Prostate gland (tissue), 2 donors: ENCODE results near the gene DRD3. TPM values are rescaled to one million over a fixed set of nuclear protein-coding genes. Genes with fewer than 3 reads are reported as not detected.

Source experiments
- DNase-seq: peaks from one replicate; pipeline ENCODE4 v3.0.0-alpha.2; 2019; ENCODE audit warnings: low spot score
- H3K27ac ChIP-seq, 2 donors: fragments of 200-600 bp; sonication (generic); 2 replicates each; pipeline ENCODE4 v1.5.1; 2017 to 2019
- H3K27me3 ChIP-seq: fragments of 200-600 bp; sonication (generic); replicated peaks from 2 replicates; pipeline ENCODE4 v1.5.1; 2019; ENCODE audit not compliant: insufficient read depth
- H3K36me3 ChIP-seq, 2 donors: fragments of 200-600 bp; sonication (generic); 1 replicate in 1 of 2; 2 replicates in 1 of 2; pipeline versions ENCODE4 v1.5.1 to v1.8.1; 2017 to 2019
- H3K4me1 ChIP-seq: fragments of 200-600 bp; sonication (generic); replicated peaks from 2 replicates; pipeline ENCODE4 v1.5.1; 2019
- H3K4me3 ChIP-seq, 2 donors: fragments of 200-600 bp; sonication (generic); 2 replicates each; pipeline ENCODE4 v1.5.1; 2017 to 2019
- H3K9me3 ChIP-seq: fragments of 200-600 bp; sonication (generic); 2 replicates; pipeline ENCODE4 v1.5.1; 2017
- CTCF ChIP-seq, 4 experiments: fragments of 200-600 bp in 2 of 4; fragments of 450-650 bp in 2 of 4; sonication (generic) in 2 of 4; IDR thresholded peaks; 1 replicate in 3 of 4; 2 replicates in 1 of 4; pipeline ENCODE4 v1.5.1; 2016 to 2019; ENCODE audit warnings: antibody characterized with exemption in 4 of 4, mild to moderate bottlenecking in 2 of 4, moderate library complexity in 2 of 4
- POLR2A ChIP-seq: fragments of 450-650 bp; IDR thresholded peaks from one replicate; pipeline ENCODE4 v1.6.1; 2016; ENCODE audit warnings: antibody characterized with exemption, mild to moderate bottlenecking
- POLR2AphosphoS5 ChIP-seq: sonication (generic); formaldehyde crosslinking; IDR thresholded peaks from one replicate; pipeline ENCODE4 v1.6.1; 2017; ENCODE audit warnings: antibody characterized with exemption
- WGBS: methylation state at CpG from one replicate; pipeline ENCODE4 v1.1.5; 2018; 5-methylcytosine and 5-hydroxymethylcytosine counted together
- intact Hi-C: fragments of 100-400 bp; cut with DNase I; formaldehyde crosslinking; loops from one replicate; pipeline ENCODE4 v1.14.2; 2022
- total RNA-seq, 2 donors: library from RNA; depleted of rRNA; stranded (reverse); fragments of >200 nt; gene quantifications; one replicate each; pipeline ENCODE4 v1.1.0, GENCODE V29; 2016

The DRD3 gene
- total RNA-seq = not detected

DNA sequence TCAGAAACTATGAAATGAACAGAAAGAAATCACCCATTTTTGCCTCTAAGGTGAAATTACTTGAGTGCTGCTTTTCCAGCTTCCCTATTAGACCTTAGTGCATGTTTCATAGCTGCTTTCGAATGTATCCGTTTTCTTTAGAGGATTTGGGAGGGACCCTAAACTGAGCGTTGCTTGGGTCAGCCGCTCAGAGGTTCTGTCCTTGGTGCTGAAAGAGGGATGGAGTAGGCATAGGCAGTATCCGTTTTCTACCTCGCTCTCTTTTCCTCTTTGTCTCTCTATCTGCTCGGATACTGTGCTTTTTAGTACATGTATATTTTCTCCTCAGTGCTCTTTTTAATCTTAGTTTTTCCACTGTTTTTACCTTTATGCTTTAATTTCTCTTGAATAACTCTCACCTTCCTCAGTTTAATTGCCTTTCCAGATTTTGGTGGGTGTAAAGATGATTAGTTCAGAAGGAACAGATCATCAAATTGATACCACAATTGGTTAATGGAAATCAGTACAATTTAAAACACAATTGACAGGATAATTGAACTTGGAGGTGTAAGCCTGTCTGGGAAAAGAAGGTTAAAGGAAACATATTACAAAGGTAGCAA lies at the start of gene DRD3:
Gene DRD3, minus strand, starts transcription at position 283 of the 599 bp plus-strand sequence. CDS start 7,060 bp downstream, outside the sequence.
- 5% methylated on average over 7 of the region's 7 CpGs for WGBS
- no peak for DNase-seq
- TF ChIP-seq POLR2A = no peak
- no peak for TF ChIP-seq CTCF (IDR thresholded peaks at IDR 0.05)
- TF ChIP-seq POLR2AphosphoS5 = no peak
- no peaks in the 10 kb centered on the region for H3K4me1 ChIP-seq
- H3K9me3 ChIP-seq = no peaks in the 10 kb centered on the region
- H3K36me3 ChIP-seq = no peaks in the 10 kb centered on the region
- no peaks in the 10 kb centered on the region for H3K27me3 ChIP-seq
- H3K4me3 ChIP-seq = no peak within 1 kb of the TSS
- intact Hi-C loops = no loop called here
- H3K27ac ChIP-seq = no peak within 1 kb of the TSS

DNA sequence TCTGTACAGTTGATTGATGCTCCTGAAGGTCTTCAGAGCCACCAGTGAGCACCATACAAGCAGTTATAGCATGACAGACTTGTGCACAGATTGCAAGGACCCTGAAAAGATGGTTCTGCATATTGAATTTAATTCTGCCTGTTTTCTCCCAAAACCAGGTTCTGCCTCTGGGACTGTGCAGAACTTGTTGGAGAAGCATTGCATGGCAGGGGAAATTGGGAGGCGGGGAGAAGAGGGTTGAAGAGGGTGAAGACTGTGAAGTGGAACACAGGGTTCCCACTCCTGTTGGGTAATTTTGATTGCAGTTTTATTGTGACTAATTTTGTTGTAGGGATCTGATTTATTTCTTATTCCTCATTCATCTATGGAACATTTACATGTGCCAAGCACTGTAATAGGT lies 48.2 kb upstream of the DRD3 start:
- TF ChIP-seq POLR2AphosphoS5 = no peak
- TF ChIP-seq POLR2A = no peak
- TF ChIP-seq CTCF (IDR thresholded peaks at IDR 0.05) = no peak
- Histone ChIP-seq H3K4me3 (no peak overlapping the region), H3K27ac (no peak overlapping the region), H3K36me3 (no peaks in the 10 kb centered on the region), H3K4me1 (no peaks in the 10 kb centered on the region), H3K27me3 (no peaks in the 10 kb centered on the region), H3K9me3 (no peaks in the 10 kb centered on the region)
- intact Hi-C loops = no loop called here
- 100% methylated on average over 1 of the region's 1 CpG for WGBS
- DNase-seq = no peak

DNA sequence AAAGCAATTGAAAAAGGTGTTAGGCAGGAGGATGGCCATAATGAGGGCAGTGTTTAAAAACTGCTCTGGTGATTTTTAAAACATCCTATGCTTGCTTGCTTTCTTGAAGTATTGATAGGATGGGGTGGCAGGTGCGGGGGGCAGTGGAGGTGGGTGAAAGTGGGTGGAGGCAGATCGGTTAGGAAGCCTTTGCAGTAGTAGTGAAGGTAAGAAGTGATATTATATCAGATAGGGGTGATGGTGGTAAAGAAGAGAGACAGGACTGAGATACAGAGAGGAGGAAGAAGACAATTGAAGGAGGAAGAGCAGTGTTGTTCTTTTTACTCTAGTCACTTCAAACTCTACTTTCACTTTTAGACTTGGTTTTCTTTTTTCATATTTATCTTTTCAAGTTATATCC lies 47.5 kb upstream of the DRD3 start:
- Histone ChIP-seq H3K27ac (no peak overlapping the region), H3K4me1 (no peaks in the 10 kb centered on the region), H3K4me3 (no peak overlapping the region), H3K36me3 (no peaks in the 10 kb centered on the region), H3K27me3 (no peaks in the 10 kb centered on the region), H3K9me3 (no peaks in the 10 kb centered on the region)
- no peak for TF ChIP-seq POLR2AphosphoS5
- TF ChIP-seq CTCF (IDR thresholded peaks at IDR 0.05) = no peak
- no peak for TF ChIP-seq POLR2A
- 93% methylated on average over 2 of the region's 2 CpGs for WGBS
- DNase-seq = no peak
- intact Hi-C loops = no loop called here

- WGBS = 85% methylated on average over 3 of the region's 3 CpGs
- no peak overlapping the region for H3K27ac ChIP-seq
- intact Hi-C loops = no loop called here
Observed at GRCh38 chr3:114223143-114223542, 44.3 kb upstream of the DRD3 start.

More at GRCh38 chr3:114223143-114223542, 44.3 kb upstream of the DRD3 start:
- DNase-seq = no peak
- H3K9me3 ChIP-seq = no peaks in the 10 kb centered on the region
- TF ChIP-seq CTCF (IDR thresholded peaks at IDR 0.05) (no peak), POLR2A (no peak), POLR2AphosphoS5 (no peak)
- H3K27me3 ChIP-seq = no peaks in the 10 kb centered on the region
- H3K4me3 ChIP-seq = no peak overlapping the region
- H3K4me1 ChIP-seq = no peaks in the 10 kb centered on the region
- no peaks in the 10 kb centered on the region for H3K36me3 ChIP-seq
